Measurements from ENCODE around the gene TENT5A.

GRCh38 chr6:81752084-81752920 lies at the start of gene TENT5A:
- TF ChIP-seq GATA2 (IDR thresholded peaks at IDR 0.05; ENCODE audit: low read depth, low read length), result no peak
- TF ChIP-seq GATA3 (IDR thresholded peaks at IDR 0.05; ENCODE audit: low read depth, low read length), result no peak
